PC-3 (cell line): ENCODE data around the gene RSAD2. TPM values are rescaled to one million over a fixed set of nuclear protein-coding genes. Genes with fewer than 3 reads are reported as not detected.
"Not testable (repeated sequence)": the region's sequence is repeated elsewhere in the genome, so short reads cannot be mapped to it uniquely, and the experiment has no call there.

ENCODE experiments used
- ATAC-seq: fragments of 200-7000 bp; cut with Tn5 transposase; 2 replicates; pipeline ENCODE4 v1.9.1; 2020; ENCODE audit warnings: mild to moderate bottlenecking, moderate library complexity
- BruUV-seq: library from RNA; stranded (reverse); fragments of 400-500 nt; replicated peaks from 2 replicates; lab custom pipeline; 2021; lab: Mats Ljungman, UMichigan
- CTCF ChIA-PET: fragments of 300-600 bp; sonication (Branson Sonifier 250); formaldehyde crosslinking; loops from one replicate; lab custom pipeline; 2022; ENCODE audit warnings: antibody characterized with exemption; lab: Charles Lee
- POLR2A ChIA-PET: fragments of 300-600 bp; sonication (Branson Sonifier 250); formaldehyde crosslinking; loops from one replicate; lab custom pipeline; 2022; ENCODE audit warnings: antibody characterized with exemption; ENCODE audit not compliant: unreplicated experiment; lab: Charles Lee
- DNase-seq: peaks from one replicate; pipeline ENCODE4 v3.0.0-alpha.2; 2015
- H2AFZ ChIP-seq: fragments of 300-600 bp; sonication (generic); 2 replicates; pipeline ENCODE4 v1.6.0; 2016; ENCODE audit warnings: antibody characterized with exemption, low read length
- H3F3A ChIP-seq: fragments of 300-600 bp; sonication (generic); one replicate; pipeline ENCODE4 v1.6.0; 2017; ENCODE audit warnings: antibody characterized with exemption, low read length, control low read depth, mild to moderate bottlenecking; ENCODE audit not compliant: unreplicated experiment
- H3K27ac ChIP-seq: fragments of 300-600 bp; sonication (generic); 2 replicates; pipeline ENCODE4 v1.5.1; 2016; ENCODE audit warnings: mild to moderate bottlenecking, low read length
- H3K27me3 ChIP-seq: fragments of 300-600 bp; sonication (generic); 2 replicates; pipeline ENCODE4 v1.6.1; 2016; ENCODE audit warnings: low read length, mixed read lengths
- H3K36me3 ChIP-seq: fragments of 300-600 bp; sonication (generic); 2 replicates; pipeline ENCODE4 v1.6.1; 2016; ENCODE audit warnings: low read depth, mixed run types, low read length, mixed read lengths
- H3K4me1 ChIP-seq: fragments of 300-600 bp; sonication (generic); 2 replicates; pipeline ENCODE4 v1.5.1; 2016; ENCODE audit warnings: low read length; ENCODE audit not compliant: insufficient read depth
- H3K4me2 ChIP-seq: fragments of 300-600 bp; sonication (generic); 2 replicates; pipeline ENCODE4 v1.6.0; 2016; ENCODE audit warnings: low read length
- H3K4me3 ChIP-seq: fragments of 300-600 bp; sonication (generic); 2 replicates; pipeline ENCODE4 v1.5.1; 2016; ENCODE audit warnings: mild to moderate bottlenecking, low read length, mixed read lengths
- H3K79me2 ChIP-seq: fragments of 300-600 bp; sonication (generic); 2 replicates; pipeline ENCODE4 v1.6.1; 2017; ENCODE audit warnings: low read length, mixed read lengths
- H3K9ac ChIP-seq: fragments of 300-600 bp; sonication (generic); 2 replicates; pipeline ENCODE4 v1.6.0; 2016; ENCODE audit warnings: mild to moderate bottlenecking, low read length
- H3K9me2 ChIP-seq: fragments of 300-600 bp; sonication (generic); replicated peaks from 2 replicates; pipeline ENCODE4 v1.6.1; 2016; ENCODE audit warnings: mixed run types, low read length, mixed read lengths
- H3K9me3 ChIP-seq: fragments of 300-600 bp; sonication (generic); 2 replicates; pipeline ENCODE4 v1.6.1; 2016; ENCODE audit warnings: low read length, mixed read lengths
- H4K20me1 ChIP-seq: fragments of 300-600 bp; sonication (generic); 2 replicates; pipeline ENCODE4 v1.6.1; 2016; ENCODE audit warnings: low read length, mixed read lengths
- EZH2 ChIP-seq: fragments of 300-600 bp; sonication (generic); IDR thresholded peaks from one replicate; pipeline ENCODE4 v1.6.1; 2017; ENCODE audit warnings: antibody characterized with exemption, mild to moderate bottlenecking, low read length; ENCODE audit not compliant: unreplicated experiment
- EZH2phosphoT487 ChIP-seq: fragments of 300-600 bp; sonication (generic); IDR thresholded peaks from 2 replicates; pipeline ENCODE4 v1.6.1; 2018; ENCODE audit warnings: mild to moderate bottlenecking, antibody characterized with exemption, low read length, borderline replicate concordance
- intact Hi-C: fragments of 100-400 bp; cut with micrococcal nuclease; formaldehyde crosslinking; loops from 2 replicates; pipeline ENCODE4 v1.9.0; 2023
- total RNA-seq: library from RNA; depleted of rRNA; stranded (reverse); fragments of >200 nt; gene quantifications from 2 replicates; pipeline ENCODE4 v1.2.3, GENCODE V29; 2014
- TF ChIP-seq, protein P1 (sequence below): fragments of 300-600 bp; sonication (generic); conservative IDR thresholded peaks from 2 replicates; pipeline ENCODE4 v1.5.1; 2017; ENCODE audit warnings: antibody characterized with exemption, low read depth, mild to moderate bottlenecking, low read length

Gene RSAD2
- total RNA-seq, 1 experiment from 2014 or later, result 2.1 TPM

GRCh38 chr2:6933911-6934310 is 56.3 kb downstream of the RSAD2 start:
- ChIA-PET POLR2A (no interaction called here), CTCF (no interaction called here)
- no peaks in the 10 kb centered on the region for H3K4me1 ChIP-seq
- H3K79me2 ChIP-seq, result no peaks in the 10 kb centered on the region
- no peak overlapping the region for H3K4me2 ChIP-seq
- DNase-seq, result no peak
- H3K27me3 ChIP-seq, result no peaks in the 10 kb centered on the region
- no peak overlapping the region for H2AFZ ChIP-seq
- intact Hi-C loops, result no loop called here
- no peaks in the 10 kb centered on the region for H3K36me3 ChIP-seq
- no peaks in the 10 kb centered on the region for H3K9me3 ChIP-seq
- H4K20me1 ChIP-seq, result peaks cover 2% of the 10 kb centered on the region; the same call in 1 of the 2 replicates
- TF ChIP-seq, protein P1, sequence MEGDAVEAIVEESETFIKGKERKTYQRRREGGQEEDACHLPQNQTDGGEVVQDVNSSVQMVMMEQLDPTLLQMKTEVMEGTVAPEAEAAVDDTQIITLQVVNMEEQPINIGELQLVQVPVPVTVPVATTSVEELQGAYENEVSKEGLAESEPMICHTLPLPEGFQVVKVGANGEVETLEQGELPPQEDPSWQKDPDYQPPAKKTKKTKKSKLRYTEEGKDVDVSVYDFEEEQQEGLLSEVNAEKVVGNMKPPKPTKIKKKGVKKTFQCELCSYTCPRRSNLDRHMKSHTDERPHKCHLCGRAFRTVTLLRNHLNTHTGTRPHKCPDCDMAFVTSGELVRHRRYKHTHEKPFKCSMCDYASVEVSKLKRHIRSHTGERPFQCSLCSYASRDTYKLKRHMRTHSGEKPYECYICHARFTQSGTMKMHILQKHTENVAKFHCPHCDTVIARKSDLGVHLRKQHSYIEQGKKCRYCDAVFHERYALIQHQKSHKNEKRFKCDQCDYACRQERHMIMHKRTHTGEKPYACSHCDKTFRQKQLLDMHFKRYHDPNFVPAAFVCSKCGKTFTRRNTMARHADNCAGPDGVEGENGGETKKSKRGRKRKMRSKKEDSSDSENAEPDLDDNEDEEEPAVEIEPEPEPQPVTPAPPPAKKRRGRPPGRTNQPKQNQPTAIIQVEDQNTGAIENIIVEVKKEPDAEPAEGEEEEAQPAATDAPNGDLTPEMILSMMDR, result no peak
- TF ChIP-seq EZH2 (no peak), EZH2phosphoT487 (no peak)
- ATAC-seq, result no peak
- no peaks in the 10 kb centered on the region for H3F3A ChIP-seq
- no peaks in the 10 kb centered on the region for H3K9me2 ChIP-seq
- H3K27ac ChIP-seq, result no peak overlapping the region
- no TSS peak for BruUV-seq
- H3K4me3 ChIP-seq, result no peak overlapping the region
- H3K9ac ChIP-seq, result no peak overlapping the region

DNA sequence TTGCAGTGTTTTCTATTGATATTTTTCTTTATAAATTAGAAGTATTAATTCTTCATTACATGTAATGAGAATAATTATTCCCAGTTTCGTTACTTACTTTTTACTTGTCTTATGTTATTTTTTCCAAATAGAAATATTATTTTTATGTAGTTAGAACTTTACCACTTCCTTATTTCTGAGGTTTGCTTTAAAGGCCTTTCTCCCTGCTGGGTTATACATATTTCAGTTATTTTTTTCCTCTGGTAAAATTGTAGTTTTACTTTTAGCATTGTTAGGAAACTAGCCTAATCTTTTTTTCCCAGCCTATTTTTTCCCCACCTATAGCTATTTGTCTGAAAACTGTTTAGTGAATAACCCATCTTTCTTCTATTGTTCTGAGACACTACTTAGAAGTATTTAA is 56.8 kb downstream of the RSAD2 start:
- TF ChIP-seq EZH2, result no peak
- Histone ChIP-seq H3K9me2 (no peaks in the 10 kb centered on the region), H3K9me3 (no peaks in the 10 kb centered on the region), H3K36me3 (no peaks in the 10 kb centered on the region), H3K79me2 (no peaks in the 10 kb centered on the region), H3K4me1 (no peaks in the 10 kb centered on the region), H3K9ac (no peak overlapping the region), H3K4me2 (no peak overlapping the region), H4K20me1 (peaks cover 6% of the 10 kb centered on the region; the same call in 1 of the 2 replicates), H3K27me3 (no peaks in the 10 kb centered on the region), H3F3A (no peaks in the 10 kb centered on the region), H3K27ac (no peak overlapping the region), H3K4me3 (no peak overlapping the region), H2AFZ (no peak overlapping the region)
- CTCF ChIA-PET, result no interaction called here
- intact Hi-C loops, result no loop called here
- ATAC-seq, result no peak
- POLR2A ChIA-PET, result no interaction called here
- DNase-seq, result no peak
- BruUV-seq, result no TSS peak

GRCh38 chr2:6934758-6935651 is 57.4 kb downstream of the RSAD2 start:
- intact Hi-C loops, result loop anchor here (5.0 kb wide), 1 partner anchor 42 kb away; no protein-coding TSS in a partner anchor
- Histone ChIP-seq H3K27me3 (no peaks in the 10 kb centered on the region), H3F3A (no peaks in the 10 kb centered on the region), H3K9ac (no peak overlapping the region), H3K27ac (no peak overlapping the region), H4K20me1 (peaks cover 6% of the 10 kb centered on the region; the same call in 1 of the 2 replicates), H3K9me2 (no peaks in the 10 kb centered on the region), H3K4me1 (no peaks in the 10 kb centered on the region), H2AFZ (no peak overlapping the region), H3K4me3 (no peak overlapping the region), H3K36me3 (no peaks in the 10 kb centered on the region), H3K79me2 (no peaks in the 10 kb centered on the region), H3K9me3 (no peaks in the 10 kb centered on the region), H3K4me2 (no peak overlapping the region)
- ATAC-seq (no peak), DNase-seq (no peak)
- ChIA-PET POLR2A (no interaction called here), CTCF (no interaction called here)
- TF ChIP-seq EZH2phosphoT487 (no peak), EZH2 (no peak)
- TF ChIP-seq, protein P1, result no peak
- BruUV-seq, result no TSS peak

- H3F3A ChIP-seq, H2AFZ ChIP-seq, DNase-seq, H4K20me1 ChIP-seq, H3K36me3 ChIP-seq, H3K9me3 ChIP-seq, H3K4me2 ChIP-seq, POLR2A ChIA-PET, H3K9me2 ChIP-seq, CTCF ChIA-PET, H3K9ac ChIP-seq, BruUV-seq, ATAC-seq, H3K79me2 ChIP-seq, H3K4me3 ChIP-seq, H3K27me3 ChIP-seq, H3K4me1 ChIP-seq, H3K27ac ChIP-seq: not testable (repeated sequence)
- intact Hi-C loops, result loop anchor here (5.0 kb wide), 1 partner anchor 42 kb away; no protein-coding TSS in a partner anchor
Observed at GRCh38 chr2:6935652-6936020, 58.1 kb downstream of the RSAD2 start.
